Activated gamma-delta T cell treated with Interleukin-2 at 50 U/mL for 16 hours (primary cell): ENCODE measurements around the gene PLPP4.

Experiments used
- DNase-seq: peaks from one replicate; pipeline ENCODE4 v3.0.0-alpha.2; 2020

The PLPP4 gene

DNA sequence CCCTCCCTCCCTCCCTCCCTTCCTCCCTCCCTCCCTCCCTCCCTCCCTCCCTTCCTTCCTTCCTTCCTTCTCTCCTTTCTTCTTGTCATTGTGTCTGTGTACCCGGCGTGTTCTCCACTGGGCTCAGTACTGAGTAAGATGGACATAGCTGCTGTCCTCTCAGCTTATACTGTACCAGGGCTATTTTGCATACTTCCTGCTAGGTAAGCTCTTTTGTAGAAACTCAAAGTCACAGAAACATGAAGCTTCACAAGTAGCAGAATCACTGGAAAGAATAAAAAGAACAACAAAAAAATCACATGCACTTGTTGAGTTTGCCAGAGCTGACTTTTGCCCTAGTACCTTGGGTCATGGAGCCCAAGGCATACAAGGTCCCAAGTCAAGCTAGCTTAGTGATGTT is 125.7 kb downstream of the PLPP4 start:
- DNase-seq = no peak

DNA sequence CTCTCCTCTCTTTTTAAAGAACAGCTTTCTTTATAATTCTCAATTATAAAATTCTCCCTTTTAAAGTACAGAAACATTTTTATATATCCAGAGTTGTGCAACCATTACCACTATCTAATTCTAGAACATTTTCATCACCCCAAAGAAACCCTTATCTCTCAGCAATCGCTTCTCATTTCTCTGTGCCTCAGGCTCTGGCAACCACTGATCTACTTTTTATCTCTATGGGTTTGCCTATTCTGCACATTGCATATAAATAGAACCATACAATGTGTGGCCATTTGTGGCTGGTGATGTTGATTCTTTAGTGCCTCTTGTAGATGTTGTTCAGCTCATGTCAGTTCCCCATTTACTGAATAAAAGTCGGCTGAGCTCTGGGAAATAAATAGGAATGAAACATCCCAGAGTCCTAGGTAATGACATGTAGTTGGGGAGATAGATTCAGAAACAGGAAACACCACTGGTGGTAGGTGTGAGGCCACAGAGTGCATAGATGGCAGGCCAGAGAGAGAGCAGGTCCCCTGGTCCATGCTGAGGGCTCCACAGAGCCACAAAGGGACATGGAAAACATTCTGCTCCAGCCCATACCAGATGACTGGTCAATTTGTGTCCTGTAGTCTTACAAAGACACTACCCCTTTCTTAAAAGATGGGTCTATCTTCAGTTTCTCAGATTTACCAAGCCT is 126.5 kb downstream of the PLPP4 start:
- no peak for DNase-seq

DNA sequence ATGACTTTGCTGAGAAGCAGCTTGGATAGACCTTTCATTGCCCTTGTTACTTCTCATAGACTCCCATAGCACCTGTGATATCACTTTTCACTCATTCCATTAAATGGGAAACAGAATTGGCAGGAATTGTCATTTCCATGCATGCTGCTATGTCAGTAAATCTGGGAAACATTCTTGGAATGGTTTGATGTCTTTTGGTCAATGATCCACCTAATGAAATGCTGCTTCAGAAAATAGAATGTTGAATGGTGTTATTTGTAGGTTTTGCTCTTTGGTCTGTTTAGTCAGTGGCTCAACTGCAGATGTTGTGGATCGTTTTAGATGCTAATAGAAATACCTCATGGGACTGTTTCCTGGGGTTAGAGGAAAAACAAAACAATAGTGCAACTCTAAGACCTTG is 127.8 kb downstream of the PLPP4 start:
- DNase-seq = no peak

DNA sequence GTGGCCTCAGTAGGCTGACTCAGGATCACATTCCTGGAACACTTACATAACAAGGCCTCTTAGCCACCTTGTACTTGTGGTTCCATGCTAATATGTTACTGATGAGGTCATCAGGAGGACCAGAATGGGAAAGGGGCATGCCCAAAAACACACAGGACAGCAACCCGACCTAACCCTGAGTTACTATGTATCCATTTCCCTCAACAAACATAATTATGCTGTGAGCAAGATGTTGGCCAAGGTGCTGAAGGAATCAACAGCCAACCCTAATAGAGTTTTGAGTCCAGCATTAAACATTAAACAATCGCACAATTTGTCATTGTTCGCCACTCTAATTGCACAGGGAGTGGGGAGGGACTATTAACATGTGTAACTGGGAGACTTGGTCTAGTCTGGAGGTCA is 129.4 kb downstream of the PLPP4 start:
- DNase-seq = no peak

DNA sequence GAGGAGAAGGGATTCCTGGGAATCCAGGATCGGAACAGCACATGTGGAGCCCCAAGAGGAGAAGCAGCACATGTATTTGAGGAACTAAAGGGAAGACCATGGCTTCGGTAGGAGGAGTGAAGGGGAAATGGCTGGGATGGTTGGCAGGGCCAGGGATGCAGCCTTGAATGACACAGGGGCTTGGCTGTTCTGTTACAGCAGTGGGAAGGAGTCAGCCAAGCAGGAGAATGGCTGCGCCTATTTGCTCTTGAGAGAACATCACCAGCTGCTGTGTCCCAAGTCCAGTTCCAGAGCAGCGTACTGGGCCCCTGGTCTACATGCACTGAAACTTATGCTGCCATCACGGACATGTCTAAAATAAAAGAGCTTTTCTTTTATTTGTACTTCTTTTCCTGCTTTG is 130.0 kb downstream of the PLPP4 start:
- no peak for DNase-seq

DNA sequence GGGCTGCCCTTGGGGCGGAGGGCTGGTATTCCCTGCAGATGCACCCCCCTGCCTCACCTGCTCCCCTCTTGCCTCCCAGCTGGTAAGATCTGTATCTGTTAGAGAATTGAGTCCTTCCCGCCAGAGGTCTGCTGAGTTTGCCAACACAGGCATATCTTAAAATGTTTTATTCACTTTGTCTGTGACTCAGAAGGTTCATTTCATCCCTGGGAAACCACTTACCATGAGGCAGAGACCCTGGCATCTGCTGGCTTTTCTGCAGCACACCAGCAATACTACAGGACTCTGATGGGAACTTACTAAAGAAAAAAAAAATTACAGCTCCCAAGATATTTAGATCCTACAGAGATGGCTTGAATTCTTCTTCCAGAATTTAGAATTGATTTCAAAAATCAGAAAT is 131.3 kb downstream of the PLPP4 start:
- no peak for DNase-seq

DNA sequence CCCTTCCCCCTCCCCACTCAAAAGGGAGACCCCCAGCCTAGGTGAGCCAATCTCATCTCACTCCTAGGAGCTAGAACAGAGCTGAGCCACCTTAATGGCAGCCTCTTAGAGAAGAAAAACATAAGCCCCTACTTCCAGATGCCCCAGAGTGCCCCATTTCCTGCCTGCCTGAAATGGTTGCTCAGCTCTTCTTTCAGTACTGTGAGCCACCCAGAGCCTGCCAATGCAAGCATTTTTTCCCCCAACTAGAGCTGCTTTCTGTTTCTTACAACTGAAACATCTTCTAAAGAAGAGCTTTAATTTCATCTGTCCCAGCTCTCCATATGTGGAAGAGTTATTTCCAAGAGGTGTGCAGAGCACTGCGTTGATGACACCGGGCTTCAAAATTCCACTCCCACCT is 136.7 kb downstream of the PLPP4 start:
- DNase-seq = no peak

DNA sequence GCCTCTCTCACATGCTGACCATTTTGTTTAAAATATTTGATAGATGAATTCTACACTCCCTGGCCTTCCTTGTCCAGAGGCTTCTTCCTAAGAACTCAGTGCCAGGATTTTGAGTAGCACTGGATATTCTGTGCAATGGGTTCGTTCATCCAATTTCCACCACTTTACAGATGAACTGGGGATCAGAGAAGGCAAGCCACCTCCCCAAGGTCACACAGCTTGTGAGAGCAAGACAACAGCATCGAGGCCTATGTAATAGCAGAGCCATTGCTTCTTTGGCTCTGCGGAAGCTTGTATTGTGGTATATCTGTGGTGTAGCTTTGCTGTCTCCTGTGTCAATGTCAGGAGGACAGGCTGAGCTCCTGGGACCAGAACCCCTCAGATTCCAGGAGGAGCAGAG is 140.9 kb downstream of the PLPP4 start:
- DNase-seq = no peak

DNA sequence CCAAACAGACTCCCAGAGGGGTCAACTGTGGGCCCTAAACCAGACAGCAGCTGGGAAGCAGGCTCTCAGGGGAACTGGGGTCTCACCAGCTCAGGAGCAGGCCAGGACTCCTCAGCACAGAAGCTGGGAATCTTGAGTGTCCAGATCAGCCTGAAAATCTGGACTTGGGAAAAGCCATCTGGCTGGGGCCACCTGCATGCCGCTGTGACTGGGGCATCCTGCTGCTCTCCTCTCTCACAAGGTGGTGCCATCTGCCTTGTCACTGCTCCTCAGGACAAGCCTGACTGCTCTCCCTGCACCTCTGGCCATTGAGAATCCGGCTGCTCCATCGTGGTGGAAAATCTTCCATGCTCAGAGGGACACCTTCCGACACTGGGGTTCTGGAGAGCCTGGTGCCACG is 141.4 kb downstream of the PLPP4 start:
- no peak for DNase-seq

DNA sequence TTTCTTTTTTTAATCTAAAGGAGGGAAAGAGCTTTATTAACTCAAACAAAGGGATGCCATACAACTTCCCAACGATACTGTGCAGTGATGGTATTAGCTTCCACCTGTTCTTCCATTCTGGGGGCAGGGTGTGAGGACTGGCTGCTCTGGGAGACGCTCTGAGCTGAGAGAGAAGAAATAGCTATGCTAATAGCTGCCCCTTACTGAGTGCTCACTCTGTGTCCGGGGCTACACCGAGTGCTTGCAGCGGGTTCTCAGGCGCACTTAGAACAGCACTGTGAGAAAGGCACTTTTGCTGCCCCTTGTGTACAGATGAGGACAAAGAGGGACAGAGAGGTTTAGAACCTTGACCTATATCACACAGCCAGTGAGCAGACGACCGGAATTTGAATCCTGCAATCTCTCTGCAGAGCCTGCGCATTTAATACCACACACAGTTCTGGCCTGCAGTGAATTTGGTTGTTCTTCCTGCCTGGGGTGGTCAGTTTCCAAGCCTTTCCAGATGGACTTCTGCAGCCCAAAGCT is 142.2 kb downstream of the PLPP4 start:
- DNase-seq = no peak

DNA sequence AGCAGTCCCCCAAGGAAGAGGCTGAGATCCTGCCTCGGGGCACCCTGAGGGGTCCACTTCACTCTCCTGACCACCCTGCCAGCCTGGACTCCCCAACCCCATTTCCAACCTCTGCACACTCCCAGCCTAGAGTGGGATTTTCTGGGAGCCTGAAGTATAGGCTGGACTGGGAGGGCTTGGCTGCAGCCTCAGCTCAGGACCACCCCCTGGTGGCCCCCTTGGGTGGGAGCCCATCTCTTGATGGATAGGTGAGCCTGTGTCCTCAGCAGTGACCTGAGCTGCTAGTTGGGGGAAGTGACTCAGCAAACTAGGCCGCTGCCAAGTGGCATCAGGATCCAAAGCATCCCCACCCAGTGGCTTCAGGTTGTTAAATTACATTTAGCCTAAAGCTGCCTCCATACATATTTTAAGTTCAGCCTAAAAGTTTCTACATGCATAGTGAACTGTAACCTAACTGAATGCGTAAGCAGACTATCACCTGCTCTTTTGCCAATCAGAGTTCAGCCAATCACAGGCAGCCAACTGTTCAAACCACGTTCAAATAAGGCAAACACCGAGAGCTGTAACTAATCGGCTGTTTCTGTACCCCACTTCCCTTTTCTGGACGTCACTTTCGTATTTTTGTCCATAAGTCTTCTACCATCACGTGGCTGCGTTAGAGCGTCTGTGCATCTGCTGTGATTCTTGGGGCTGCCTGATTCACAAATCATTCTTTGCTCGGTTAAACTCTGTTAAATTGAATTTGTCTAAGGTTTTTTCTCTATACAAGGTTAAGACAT is 144.0 kb downstream of the PLPP4 start:
- DNase-seq = no peak

DNA sequence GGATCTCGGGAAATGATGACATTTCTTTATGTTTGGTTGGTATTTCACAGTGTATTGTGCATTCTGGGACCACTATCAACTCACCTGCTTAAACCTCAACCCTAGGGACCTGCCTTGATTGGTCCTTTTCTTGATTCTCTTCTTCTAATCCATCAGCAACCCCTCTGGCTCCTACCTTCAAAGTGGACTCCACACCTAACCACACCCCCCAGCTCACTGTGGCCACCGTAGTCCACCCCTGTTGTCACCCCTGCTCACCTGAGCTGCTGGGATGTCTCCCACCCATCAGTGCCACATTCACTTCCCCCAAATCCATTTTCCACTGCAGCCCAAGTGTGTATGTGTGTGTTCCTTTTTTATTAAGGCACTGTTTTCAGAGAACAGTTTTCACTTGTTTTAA is 145.0 kb downstream of the PLPP4 start:
- DNase-seq = no peak

DNA sequence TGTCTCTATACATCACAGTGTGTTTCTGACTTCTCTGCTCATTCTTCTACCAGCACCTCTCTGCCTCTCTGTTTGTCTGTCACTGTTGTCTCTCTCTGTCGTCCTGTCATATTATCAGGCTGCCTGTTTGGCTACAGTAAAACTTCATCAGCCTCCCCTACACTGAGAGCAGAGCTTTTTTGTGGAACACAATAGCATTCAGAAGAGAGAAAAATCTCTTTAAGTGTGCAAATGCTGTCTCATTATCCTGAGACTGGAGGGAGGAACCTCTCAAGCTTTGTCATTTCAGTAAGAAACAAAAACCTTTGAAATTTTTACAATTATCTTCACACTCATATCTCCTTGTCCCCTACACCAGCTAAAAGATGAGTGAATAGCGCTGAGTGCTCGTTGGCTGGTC is 148.4 kb downstream of the PLPP4 start:
- DNase-seq = no peak

DNA sequence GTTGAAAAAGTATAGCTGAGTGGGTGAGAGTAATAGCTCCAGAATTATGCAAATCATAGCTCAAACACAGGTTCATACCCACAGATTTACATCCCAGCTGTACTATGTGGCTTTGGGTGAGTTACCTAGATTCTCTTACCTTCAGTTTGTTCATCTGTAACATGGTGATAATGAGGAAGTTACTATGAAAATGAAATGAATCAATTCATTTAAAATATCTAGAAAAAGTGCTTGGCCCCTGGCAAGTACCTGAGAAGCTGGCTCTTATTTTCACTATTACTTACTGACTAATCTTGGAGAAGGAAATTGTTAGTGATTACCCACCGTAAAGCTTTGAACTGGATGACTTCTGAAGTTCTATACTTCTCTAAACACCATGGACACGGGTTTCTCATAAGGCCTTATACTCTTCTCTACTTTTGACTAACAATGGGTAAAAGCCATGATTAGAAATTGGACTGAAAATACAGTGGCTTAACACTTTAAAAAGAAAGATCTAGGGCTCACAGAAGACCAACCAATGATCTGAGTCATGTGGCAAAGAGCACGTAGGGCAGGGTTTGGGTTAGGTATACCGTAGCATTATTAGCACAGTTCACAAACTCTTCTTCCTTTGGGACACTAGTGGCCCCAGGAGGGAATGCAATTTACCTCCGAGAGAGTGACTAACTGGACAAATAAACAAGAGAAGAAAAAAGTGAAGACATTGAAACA is 149.2 kb downstream of the PLPP4 start:
- DNase-seq = no peak

DNA sequence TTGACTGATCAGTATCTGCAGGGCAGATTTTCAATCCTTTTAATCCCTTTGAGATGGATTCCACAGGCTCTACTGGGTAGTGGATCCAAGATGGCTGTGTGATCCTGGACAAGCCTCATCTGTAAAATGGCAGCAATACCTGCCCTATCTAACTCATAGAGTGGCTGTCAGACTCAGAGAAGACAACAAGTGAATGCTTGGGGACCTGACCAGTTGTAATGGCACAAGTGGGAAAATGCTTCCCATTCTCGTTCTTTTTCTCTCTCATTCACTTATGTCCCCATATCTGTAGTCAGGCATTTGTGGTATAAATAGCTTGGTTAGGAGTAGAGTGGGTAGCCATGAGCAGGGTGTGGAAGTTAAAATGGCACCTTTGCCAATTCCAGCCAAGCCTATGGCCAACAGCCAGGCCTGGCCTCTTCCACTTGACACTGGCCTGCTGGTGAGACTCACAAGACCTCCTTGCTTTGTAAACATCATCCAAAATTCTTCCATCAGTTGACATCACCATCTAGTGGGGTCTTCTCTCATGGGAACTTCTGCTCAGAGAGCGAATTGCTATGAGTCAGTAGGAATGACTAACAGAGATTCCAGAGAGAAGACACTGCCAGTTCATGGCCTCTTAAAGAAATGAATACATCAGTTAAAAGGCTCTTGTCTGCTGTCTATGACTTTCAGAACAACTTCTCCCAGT is 150.1 kb downstream of the PLPP4 start:
- DNase-seq = no peak

DNA sequence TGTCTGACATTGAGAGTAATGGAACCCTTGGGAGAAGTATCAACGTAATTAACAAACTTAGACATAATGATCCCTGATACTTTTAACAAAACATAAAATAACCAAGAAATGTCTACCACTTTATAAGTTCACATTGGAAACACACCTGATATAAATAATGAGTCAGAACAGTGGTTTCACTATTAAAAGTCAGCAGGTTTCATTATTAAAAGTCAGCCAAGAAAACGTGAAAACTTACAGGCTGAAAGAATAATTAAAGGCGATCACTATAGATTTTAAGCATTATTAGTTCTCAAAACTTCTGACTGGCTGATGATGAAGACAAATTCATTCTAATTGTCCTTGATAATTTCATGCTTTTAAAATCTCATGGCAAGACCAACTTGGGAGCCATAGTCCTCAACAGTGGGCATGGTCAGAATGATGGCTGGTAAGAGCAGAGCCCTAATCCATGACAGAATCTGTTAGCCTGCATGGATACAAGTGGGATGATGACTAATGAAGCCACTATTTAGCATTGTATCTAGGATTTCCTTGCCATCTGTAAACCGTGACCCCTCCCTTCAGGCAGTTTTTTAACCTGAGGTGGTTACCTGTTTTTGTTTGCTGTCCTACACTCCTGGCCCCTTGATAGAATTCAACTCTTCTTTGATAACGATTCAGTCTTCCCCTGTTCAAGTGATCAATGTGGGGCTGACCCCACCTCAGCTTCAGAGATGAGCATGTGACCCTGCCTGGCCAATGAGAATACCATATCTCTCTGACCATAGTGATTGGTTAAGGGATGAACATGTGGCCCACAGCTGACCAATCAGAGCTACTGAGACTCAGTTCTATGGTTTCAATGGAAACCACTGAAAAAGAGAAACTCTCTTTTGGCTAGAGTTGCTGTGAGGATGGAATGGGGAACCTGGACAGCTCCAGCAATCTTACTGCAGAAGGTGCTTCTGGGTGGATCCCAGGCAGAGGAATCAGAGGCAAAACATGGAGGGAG is 151.0 kb downstream of the PLPP4 start:
- DNase-seq = no peak

DNA sequence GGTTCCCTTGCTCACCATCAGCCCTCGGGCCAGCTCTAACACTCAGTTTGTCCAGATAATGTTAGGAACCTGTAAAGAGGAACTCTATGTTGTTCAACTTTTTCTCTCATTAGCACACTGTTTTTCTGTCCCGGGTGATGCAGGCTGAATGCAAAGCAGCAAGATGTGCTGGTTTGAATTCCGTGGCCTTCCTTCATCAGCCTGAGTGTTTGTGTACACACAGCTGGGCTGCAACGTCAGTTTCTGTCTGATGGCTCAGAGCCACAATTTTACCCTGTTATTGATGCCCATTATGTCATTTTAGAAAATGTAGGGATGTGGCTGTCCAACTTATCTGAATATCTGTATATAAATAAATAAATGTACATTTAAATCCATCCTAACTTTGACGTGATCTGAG is 152.0 kb downstream of the PLPP4 start:
- no peak for DNase-seq

DNA sequence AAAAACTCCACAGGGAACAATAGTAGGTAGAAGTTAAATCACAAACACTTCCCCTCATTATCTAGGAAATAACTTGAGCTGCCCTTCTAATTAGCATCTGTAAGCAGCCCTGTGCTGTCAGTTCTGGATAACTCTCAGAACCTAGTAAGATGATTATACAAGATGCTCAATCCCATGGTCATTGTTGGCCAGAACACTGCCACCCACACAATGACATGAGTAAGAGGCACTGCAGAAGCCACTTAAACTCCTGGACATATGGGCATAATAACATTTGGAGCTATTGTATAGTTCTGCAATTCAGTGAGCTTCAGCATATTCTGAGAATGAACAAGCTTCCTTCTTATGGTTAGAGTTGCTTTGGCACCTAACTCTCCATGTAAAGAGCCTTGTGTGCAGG is 153.8 kb downstream of the PLPP4 start:
- no peak for DNase-seq

DNA sequence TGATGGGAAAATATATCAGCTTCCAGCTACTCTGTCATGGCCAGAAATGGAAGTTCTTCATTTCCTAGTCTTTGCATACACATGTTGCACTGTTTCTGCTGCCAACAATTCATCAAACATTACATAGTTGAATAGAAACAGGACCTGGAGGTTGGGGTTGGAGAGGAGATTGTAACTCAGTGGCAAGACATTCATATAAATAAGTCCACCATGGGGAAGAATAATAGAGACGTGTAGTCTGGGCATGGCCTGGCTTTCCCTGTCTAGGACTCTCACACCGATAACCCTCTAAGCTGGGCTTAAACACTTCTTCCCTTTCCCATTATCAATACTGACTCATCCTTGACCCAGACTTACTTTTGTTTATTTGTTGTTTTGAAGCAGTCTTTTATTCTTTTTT is 155.7 kb downstream of the PLPP4 start:
- DNase-seq = no peak

DNA sequence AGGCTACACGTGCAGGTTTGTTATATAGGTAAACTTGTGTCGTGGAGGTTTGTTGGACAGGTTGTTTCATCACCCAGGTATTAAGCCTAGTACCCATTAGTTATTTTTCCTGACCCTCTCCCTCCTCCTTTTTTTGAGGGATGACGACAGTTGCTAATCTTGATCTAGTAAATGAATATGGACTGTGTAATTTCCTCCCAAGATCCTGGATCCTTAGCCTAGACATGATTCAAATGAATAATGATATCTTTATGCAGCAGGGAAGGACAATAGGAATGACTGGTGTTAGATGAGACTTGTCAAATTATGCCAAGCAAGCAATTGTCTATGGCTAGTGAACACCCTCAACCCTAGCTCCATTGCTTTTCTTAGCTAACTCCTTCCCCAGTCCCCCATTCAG is 156.2 kb downstream of the PLPP4 start:
- DNase-seq = no peak

DNA sequence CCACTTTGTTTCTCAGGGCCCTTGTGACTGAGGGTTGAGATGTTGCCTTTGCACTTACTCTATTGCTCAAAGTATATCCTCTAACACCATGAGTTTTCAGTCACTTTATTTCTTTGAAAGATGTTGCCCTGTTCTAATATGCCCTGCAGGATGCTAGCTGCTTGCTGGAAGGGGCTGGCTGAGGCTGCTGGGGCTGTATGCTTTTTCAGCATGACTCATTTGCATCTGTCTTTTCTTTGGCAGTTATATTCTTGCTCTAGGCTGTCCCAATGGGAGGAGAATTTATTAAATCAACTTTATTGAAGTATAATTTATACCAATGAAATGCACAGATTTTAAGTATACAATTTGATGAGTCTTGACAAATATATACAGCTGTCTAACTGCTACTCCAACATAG is 157.7 kb downstream of the PLPP4 start:
- DNase-seq = no peak

DNA sequence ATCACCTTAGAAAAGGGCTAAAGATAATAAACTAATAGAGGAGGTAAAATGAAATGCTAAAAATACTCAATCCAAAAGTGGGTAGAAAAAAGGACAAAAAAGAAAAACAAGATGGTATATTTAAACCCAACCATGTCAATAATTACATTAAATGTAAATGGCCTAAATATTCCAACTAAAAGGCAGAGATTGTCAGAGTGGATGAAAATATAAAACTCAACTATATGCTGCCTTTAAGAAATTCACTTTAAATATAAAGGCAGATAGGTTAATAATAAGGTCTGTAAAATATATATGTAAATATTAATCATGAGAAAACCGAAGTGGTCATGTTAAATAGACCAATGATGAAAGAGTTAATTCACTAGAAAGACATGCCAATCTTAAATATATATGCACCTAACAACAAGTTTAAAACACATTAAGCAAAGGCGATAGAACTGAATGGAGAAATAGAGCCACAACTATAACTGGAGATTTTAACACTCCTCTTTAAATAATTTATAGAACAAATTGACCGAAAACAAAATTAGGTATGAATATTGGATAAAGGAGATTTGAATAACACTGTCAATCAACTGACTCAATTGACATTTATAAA is 159.4 kb downstream of the PLPP4 start:
- DNase-seq = no peak
